H9 (cell line): ENCODE data around the gene SLC29A1. TPM values are rescaled to one million over a fixed set of nuclear protein-coding genes. Genes with fewer than 3 reads are reported as not detected.

Source experiments
- DNase-seq: peaks from one replicate; pipeline ENCODE4 v3.0.0-alpha.2; 2017
- H2AFZ ChIP-seq: one replicate; pipeline ENCODE4 v1.6.1; 2013; ENCODE audit warnings: mild to moderate bottlenecking, low read length, control low read depth, moderate library complexity
- H2AK5ac ChIP-seq: 2 replicates; pipeline ENCODE4 v1.6.1; 2013; ENCODE audit warnings: low read length, control low read depth, mixed read lengths; ENCODE audit not compliant: insufficient read length
- H2BK120ac ChIP-seq: one replicate; pipeline ENCODE4 v1.6.1; 2013; ENCODE audit warnings: low read depth, mild to moderate bottlenecking, low read length, control low read depth, inconsistent platforms; ENCODE audit not compliant: poor library complexity, severe bottlenecking
- H2BK12ac ChIP-seq: 2 replicates; pipeline ENCODE4 v1.6.1; 2013; ENCODE audit warnings: low read length, control low read depth, mixed read lengths, low read depth; ENCODE audit not compliant: insufficient read length
- H2BK15ac ChIP-seq: 2 replicates; pipeline ENCODE4 v1.6.1; 2013; ENCODE audit warnings: low read depth, low read length, control low read depth
- H2BK20ac ChIP-seq: one replicate; pipeline ENCODE4 v1.6.1; 2013; ENCODE audit warnings: low read depth, mild to moderate bottlenecking, low read length, control low read depth, inconsistent platforms; ENCODE audit not compliant: poor library complexity, severe bottlenecking
- H2BK5ac ChIP-seq: 2 replicates; pipeline ENCODE4 v1.6.1; 2013; ENCODE audit warnings: low read length, control low read depth, mixed read lengths; ENCODE audit not compliant: insufficient read length
- H3K14ac ChIP-seq: 2 replicates; pipeline ENCODE4 v1.6.1; 2013; ENCODE audit warnings: low read length, control low read depth; ENCODE audit not compliant: insufficient read depth
- H3K18ac ChIP-seq: 2 replicates; pipeline ENCODE4 v1.6.1; 2013; ENCODE audit warnings: low read depth, mild to moderate bottlenecking, mixed read lengths, low read length, control low read depth; ENCODE audit not compliant: insufficient read length
- H3K23ac ChIP-seq: 2 replicates; pipeline ENCODE4 v1.6.1; 2013; ENCODE audit warnings: low read length, control low read depth, mixed read lengths, low read depth; ENCODE audit not compliant: insufficient read length
- H3K23me2 ChIP-seq: 2 replicates; pipeline ENCODE4 v1.6.1; 2013; ENCODE audit warnings: low read depth, mild to moderate bottlenecking, mixed read lengths, low read length, control low read depth; ENCODE audit not compliant: insufficient read length, poor library complexity, severe bottlenecking
- H3K27ac ChIP-seq: 2 replicates; pipeline ENCODE4 v1.5.1; 2013; ENCODE audit warnings: low read length, control low read depth, mixed read lengths, low read depth; ENCODE audit not compliant: insufficient read length
- H3K27me3 ChIP-seq: 2 replicates; pipeline ENCODE4 v1.6.1; 2013; ENCODE audit warnings: low read length, control low read depth, inconsistent platforms; ENCODE audit not compliant: insufficient read depth
- H3K4ac ChIP-seq: 2 replicates; pipeline ENCODE4 v1.6.1; 2013; ENCODE audit warnings: low read depth, mild to moderate bottlenecking, control low read depth, inconsistent platforms, low read length, moderate library complexity
- H3K4me1 ChIP-seq: 2 replicates; pipeline ENCODE4 v1.6.1; 2013; ENCODE audit warnings: low read length, control low read depth, inconsistent platforms; ENCODE audit not compliant: insufficient read depth
- H3K4me2 ChIP-seq: 2 replicates; pipeline ENCODE4 v1.6.1; 2013; ENCODE audit warnings: low read length, control low read depth, mixed read lengths; ENCODE audit not compliant: insufficient read length, insufficient read depth
- H3K56ac ChIP-seq: 2 replicates; pipeline ENCODE4 v1.6.1; 2013; ENCODE audit warnings: low read depth, mild to moderate bottlenecking, mixed read lengths, low read length, control low read depth; ENCODE audit not compliant: insufficient read length
- H3K79me1 ChIP-seq: 2 replicates; pipeline ENCODE4 v1.6.1; 2013; ENCODE audit warnings: low read depth, mild to moderate bottlenecking, moderate library complexity, low read length, control low read depth, inconsistent platforms; ENCODE audit not compliant: insufficient read depth, poor library complexity, severe bottlenecking
- H3K79me2 ChIP-seq: 2 replicates; pipeline ENCODE4 v1.6.1; 2013; ENCODE audit warnings: low read length, control low read depth, inconsistent platforms; ENCODE audit not compliant: insufficient read depth
- H3K9ac ChIP-seq: 2 replicates; pipeline ENCODE4 v1.6.1; 2013; ENCODE audit warnings: low read length, control low read depth, mixed read lengths; ENCODE audit not compliant: insufficient read length; ENCODE audit errors: extremely low read depth
- H3K9me3 ChIP-seq: one replicate; pipeline ENCODE4 v1.6.1; 2013; ENCODE audit warnings: low read depth, low read length, inconsistent platforms; ENCODE audit not compliant: control insufficient read depth
- H3T11ph ChIP-seq: one replicate; pipeline ENCODE4 v1.6.1; 2013; ENCODE audit warnings: mild to moderate bottlenecking, low read length, control low read depth, inconsistent platforms
- H4K20me1 ChIP-seq: one replicate; pipeline ENCODE4 v1.6.1; 2013; ENCODE audit not compliant: control insufficient read depth, insufficient read length, insufficient read depth
- H4K5ac ChIP-seq: 2 replicates; pipeline ENCODE4 v1.6.1; 2013; ENCODE audit warnings: low read depth, mild to moderate bottlenecking, mixed read lengths, low read length, control low read depth; ENCODE audit not compliant: insufficient read length
- H4K8ac ChIP-seq: replicated peaks from 2 replicates; pipeline ENCODE4 v1.6.1; 2013; ENCODE audit warnings: low read length, control low read depth, mixed read lengths, low read depth; ENCODE audit not compliant: insufficient read length
- H4K91ac ChIP-seq: 2 replicates; pipeline ENCODE4 v1.6.1; 2013; ENCODE audit warnings: low read depth, mild to moderate bottlenecking, moderate library complexity, mixed read lengths, low read length, control low read depth; ENCODE audit not compliant: insufficient read length
- H3K27ac Mint-ChIP-seq, 3 experiments: 2 replicates in 2 of 3; 3 replicates in 1 of 3; pipeline ENCODE4 v1.8.0; 2020 to 2021; ENCODE audit warnings: mixed read lengths in 3 of 3, mild to moderate bottlenecking in 1 of 3, moderate library complexity in 1 of 3
- H3K27me3 Mint-ChIP-seq: 2 replicates; pipeline ENCODE4 v1.8.0; 2021; ENCODE audit warnings: low read depth, mild to moderate bottlenecking, moderate library complexity, mixed read lengths
- H3K36me3 Mint-ChIP-seq, 3 experiments: 2 replicates in 2 of 3; 3 replicates in 1 of 3; pipeline ENCODE4 v1.8.0; 2020 to 2021; ENCODE audit warnings: low read depth in 3 of 3, mixed read lengths in 3 of 3; ENCODE audit not compliant: insufficient read depth in 1 of 3
- H3K4me1 Mint-ChIP-seq, 2 experiments: 2 replicates each; pipeline ENCODE4 v1.8.0; 2020; ENCODE audit warnings: mixed read lengths in 2 of 2
- H3K4me3 Mint-ChIP-seq, 2 experiments: 2 replicates in 1 of 2; 3 replicates in 1 of 2; pipeline ENCODE4 v1.8.0; 2020 to 2021; ENCODE audit warnings: mild to moderate bottlenecking in 2 of 2, mixed read lengths in 2 of 2, moderate library complexity in 1 of 2
- H3K9me3 Mint-ChIP-seq, 2 experiments: 2 replicates in 1 of 2; 3 replicates in 1 of 2; pipeline ENCODE4 v1.8.0; 2020; ENCODE audit warnings: mild to moderate bottlenecking in 2 of 2, mixed read lengths in 2 of 2, moderate library complexity in 1 of 2
- CTCF ChIP-seq: fragments of 200-600 bp; sonication (generic); conservative IDR thresholded peaks from 3 replicates; pipeline ENCODE4 v1.8.0; 2021; ENCODE audit warnings: antibody characterized with exemption, mild to moderate bottlenecking
- WGBS: extraction: QIAGEN DNeasy Blood & Tissue Kit; methylation state at CpG from one replicate; pipeline ENCODE4 v1.1.7; 2013; ENCODE audit warnings: missing lambda C conversion rate, low lambda C conversion rate, mixed read lengths; ENCODE audit not compliant: insufficient read length; ENCODE audit errors: extremely low coverage; 5-methylcytosine and 5-hydroxymethylcytosine counted together
- total RNA-seq: library from RNA; stranded (reverse); gene quantifications from 2 replicates; pipeline ENCODE4 v1.2.1, GENCODE V29; 2021

SLC29A1 gene
- total RNA-seq, 1 experiment from 2014 or later: 124 TPM

GRCh38 chr6:44246663-44247337 is 23.4 kb downstream of the SLC29A1 start, which contains the start of gene HSP90AB1:
HSP90AB1 (plus strand) TSS chr6:44247101; CDS start chr6:44248630, 1,529 bp downstream.
- peaks cover 12% of the 10 kb centered on the region; the same call in 1 of the 2 replicates for H3K4me1 ChIP-seq
- H3K23ac ChIP-seq: no peak within 1 kb of the TSS
- peaks cover 10% of the 10 kb centered on the region for H3K23me2 ChIP-seq
- H4K8ac ChIP-seq: no peak within 1 kb of the TSS
- H3K79me2 ChIP-seq: peaks cover 27% of the 10 kb centered on the region
- no peaks in the 10 kb centered on the region for H4K20me1 ChIP-seq
- peaks cover 12% of the 10 kb centered on the region for H3K27me3 Mint-ChIP-seq
- peaks cover 35 to 41% of the 10 kb centered on the region in 2 experiments for H3K4me1 Mint-ChIP-seq
- no peak within 1 kb of the TSS for H3T11ph ChIP-seq
- H3K4me2 ChIP-seq: peak within 1 kb of the TSS; percentile 76
- no peaks in the 10 kb centered on the region for H3K27me3 ChIP-seq
- H2BK15ac ChIP-seq: no peak within 1 kb of the TSS
- H4K5ac ChIP-seq: no peak within 1 kb of the TSS
- no peak within 1 kb of the TSS for H2BK120ac ChIP-seq
- H2BK20ac ChIP-seq: no peak within 1 kb of the TSS
- peak within 1 kb of the TSS; percentile 86 for H3K14ac ChIP-seq
- H3K9me3 ChIP-seq: no peaks in the 10 kb centered on the region
- H2AFZ ChIP-seq: no peak within 1 kb of the TSS
- peak within 1 kb of the TSS; percentile 86 for H3K18ac ChIP-seq
- no peak within 1 kb of the TSS; the same call in 1 of the 2 replicates for H3K4ac ChIP-seq
- no peak within 1 kb of the TSS for H3K56ac ChIP-seq
- peak within 1 kb of the TSS; percentile 98 for H3K9ac ChIP-seq
- H2AK5ac ChIP-seq: no peak within 1 kb of the TSS
- no peak for TF ChIP-seq CTCF
- H3K27ac ChIP-seq: no peak within 1 kb of the TSS
- no peak within 1 kb of the TSS for H2BK12ac ChIP-seq
- H3K36me3 Mint-ChIP-seq: peaks cover 44 to 50% (median 48%) of the 10 kb centered on the region in 3 experiments
- WGBS: no CpG with 5 or more reads among the region's 34 CpGs
- peaks cover 3 to 4% of the 10 kb centered on the region in 2 experiments; a peak in 3 of 5 replicates for H3K9me3 Mint-ChIP-seq
- peak within 1 kb of the TSS; percentile 99 to 100 for H3K4me3 Mint-ChIP-seq
- peak within 1 kb of the TSS; percentile 97 to 100 (median 98) for H3K27ac Mint-ChIP-seq
- no peak within 1 kb of the TSS for H4K91ac ChIP-seq
- peak; percentile 97 for DNase-seq
- H2BK5ac ChIP-seq: no peak within 1 kb of the TSS
- H3K79me1 ChIP-seq: no peaks in the 10 kb centered on the region
